Limb (tissue), 2 donors: Measurements from ENCODE around the gene OSTF1.

Experiments used
- DNase-seq, 2 donors: peaks; one replicate each; pipeline ENCODE4 v3.0.0-alpha.2; 2016; ENCODE audit errors: extremely low spot score in 2 of 2

Gene OSTF1

DNA sequence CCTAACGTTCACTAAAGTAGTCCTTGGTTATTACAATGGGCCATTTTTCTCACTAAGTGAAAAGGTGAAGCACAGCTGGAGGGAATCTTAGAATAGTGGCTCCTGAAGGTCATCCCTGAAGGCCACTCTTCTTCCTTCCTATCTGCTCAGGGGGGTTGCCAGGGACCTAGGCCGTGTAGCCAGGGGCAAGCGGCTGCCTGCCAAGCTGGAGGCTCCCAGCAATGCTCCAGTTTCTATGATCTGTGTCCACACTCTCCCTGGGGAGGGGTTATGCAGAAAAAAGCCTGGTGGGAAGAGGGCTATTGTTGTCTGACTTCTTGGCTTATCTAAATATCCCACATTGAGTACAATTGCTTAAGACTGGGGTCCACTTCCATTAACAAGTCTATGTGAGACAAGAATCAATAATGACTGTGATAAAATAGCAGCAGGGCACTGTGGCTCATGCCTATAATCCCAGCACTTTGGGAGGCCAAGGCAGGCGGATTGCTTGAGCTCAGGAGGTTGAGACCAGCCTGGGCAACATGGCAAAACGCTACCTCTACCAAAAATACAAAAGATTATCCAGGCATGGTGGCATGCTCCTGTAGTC lies 4.1 kb upstream of the OSTF1 start:
- no peak for DNase-seq

- DNase-seq: no peak
These were observed 2.7 kb upstream of the OSTF1 start for GRCh38 chr9:75085640-75086039.

GRCh38 chr9:75086541-75087288 lies 1.6 kb upstream of the OSTF1 start:
- no peak for DNase-seq

GRCh38 chr9:75087289-75087823 lies 958 bp upstream of the OSTF1 start:
- DNase-seq: peak in 1 of 2 donors; percentile 54

- peak; percentile 66 to 67 for DNase-seq
These were observed 495 bp downstream of the OSTF1 start for GRCh38 chr9:75088646-75089372.

DNA sequence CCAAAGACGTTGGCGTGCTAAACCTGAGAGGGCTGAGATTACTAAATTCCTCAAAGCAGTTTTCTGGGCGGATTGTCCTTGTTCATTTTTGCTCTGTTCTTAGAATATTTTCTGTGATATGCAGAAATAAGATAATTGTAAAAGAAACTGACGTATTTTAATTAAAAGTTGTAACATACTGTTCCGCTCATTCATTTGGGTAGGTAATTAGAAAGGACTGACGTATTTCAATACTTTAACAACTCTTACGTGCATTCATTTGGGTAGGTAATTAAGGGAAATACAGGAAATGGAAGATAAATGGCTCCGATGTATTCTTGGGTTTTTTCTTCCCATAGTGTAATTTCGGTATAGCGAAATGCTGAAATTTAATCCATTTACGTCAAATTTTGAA lies 1.1 kb downstream of the OSTF1 start:
- DNase-seq: no peak

- no peak for DNase-seq
These were observed 2.3 kb downstream of the OSTF1 start for GRCh38 chr9:75090579-75090978.

DNA sequence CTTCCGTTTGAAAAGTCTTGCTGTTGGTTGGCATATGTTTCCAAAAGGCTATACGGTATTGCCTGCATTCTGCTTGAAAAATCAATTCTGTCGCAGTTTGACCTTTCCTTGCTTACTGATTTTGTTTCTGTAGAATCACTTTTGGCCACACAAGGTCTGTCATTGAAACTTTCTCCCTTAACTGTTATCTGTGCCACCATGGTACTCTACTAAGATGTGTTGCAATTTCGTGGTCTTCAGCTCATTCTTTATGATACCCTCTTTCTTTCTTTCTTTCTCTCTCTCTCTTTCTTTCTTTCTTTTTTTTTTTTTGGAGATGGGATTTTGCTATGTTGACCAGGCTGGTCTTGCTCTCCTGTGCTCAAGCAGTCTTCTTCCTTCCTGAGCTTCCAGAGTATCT lies 4.5 kb downstream of the OSTF1 start:
- DNase-seq: no peak

DNA sequence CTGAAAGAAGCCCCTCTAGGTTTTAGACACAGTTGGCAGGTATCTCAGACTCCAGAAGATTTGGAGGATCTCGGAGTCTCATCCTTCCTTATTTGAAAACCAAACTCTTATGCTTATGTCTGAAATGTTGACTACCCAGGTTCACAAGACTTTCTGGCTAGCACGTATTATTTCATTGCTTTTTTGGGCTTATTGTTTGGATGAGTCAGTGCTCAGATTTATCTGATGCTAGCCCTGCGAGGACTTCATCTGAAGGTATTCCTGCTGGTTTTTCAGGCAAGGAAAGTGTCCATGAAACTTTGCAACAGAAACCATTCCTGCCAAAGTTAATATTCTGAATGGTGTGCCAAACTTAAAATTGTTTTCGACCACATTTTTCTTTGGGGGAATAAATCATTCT lies 8.5 kb downstream of the OSTF1 start:
- DNase-seq: no peak

- DNase-seq: no peak
These were observed 12.8 kb downstream of the OSTF1 start for GRCh38 chr9:75101004-75101588.

DNA sequence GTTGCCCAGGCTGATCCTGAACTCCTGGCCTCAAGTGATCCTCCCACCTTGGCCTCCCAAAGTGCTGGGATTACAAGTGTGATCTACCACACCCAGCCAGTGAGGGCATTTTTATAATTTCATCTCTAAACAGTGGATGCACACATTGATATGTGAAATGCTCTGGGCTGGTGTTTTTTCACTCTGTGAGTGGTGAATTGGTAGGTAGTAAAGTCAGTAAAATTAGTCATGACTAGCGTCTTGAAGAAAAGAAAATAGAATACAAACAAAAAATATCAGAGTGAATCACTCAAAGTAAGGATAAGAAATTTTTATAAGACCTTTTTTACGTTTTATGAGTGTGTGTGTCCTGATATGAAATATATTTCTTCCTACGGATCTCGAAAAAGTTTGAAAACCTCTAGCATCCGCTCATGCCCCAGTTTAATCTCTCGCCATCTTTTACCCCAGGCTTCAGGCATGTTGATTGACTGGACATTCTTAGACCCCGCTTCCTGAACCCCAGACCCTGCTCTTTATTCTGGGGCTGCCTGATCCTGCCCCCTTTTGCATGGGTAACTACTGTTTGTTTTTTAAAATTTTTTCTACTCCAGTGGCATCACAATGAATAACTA lies 14.0 kb downstream of the OSTF1 start:
- DNase-seq: no peak

GRCh38 chr9:75104607-75105006 lies 16.3 kb downstream of the OSTF1 start:
- DNase-seq: no peak

GRCh38 chr9:75105019-75105540 lies 16.8 kb downstream of the OSTF1 start:
- no peak for DNase-seq

DNA sequence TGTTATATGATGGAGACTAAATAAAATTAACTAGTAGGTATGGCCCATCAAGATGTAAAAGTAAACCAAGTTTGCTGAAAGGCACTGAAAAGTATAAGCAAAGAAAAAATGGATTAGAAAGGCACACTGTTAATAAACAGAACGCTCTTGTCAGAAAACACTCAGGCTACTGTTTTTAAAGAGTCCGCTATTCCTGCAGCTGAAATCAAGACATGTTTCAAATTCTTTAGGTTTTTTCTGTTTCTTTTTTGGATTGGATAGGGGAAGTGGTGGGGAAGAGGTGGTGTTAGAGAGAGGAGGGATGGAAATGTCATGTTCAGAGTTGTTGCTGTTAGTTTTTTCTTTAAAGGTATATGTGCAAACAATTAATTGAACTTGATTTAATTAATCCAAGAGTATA lies 17.5 kb downstream of the OSTF1 start:
- no peak for DNase-seq

DNA sequence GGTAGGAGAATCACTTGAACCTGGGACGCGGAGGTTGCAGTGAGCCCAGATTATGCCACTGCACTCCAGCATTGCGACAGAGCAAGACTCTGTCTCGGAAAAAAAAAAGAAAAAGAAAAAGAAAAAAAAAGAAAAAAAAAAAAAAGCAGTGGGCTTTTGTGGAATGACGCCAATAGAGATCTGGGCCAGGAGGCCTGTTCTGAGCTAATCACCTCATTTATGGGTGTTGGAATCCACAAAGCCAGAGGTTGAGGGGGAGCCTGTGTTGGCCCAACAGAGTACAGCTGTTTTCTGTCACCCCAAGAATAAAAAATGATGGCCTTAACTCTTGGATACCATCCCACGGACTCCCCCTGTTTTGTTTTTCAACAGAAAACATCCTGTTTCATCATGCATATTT lies 18.5 kb downstream of the OSTF1 start:
- DNase-seq: no peak

DNA sequence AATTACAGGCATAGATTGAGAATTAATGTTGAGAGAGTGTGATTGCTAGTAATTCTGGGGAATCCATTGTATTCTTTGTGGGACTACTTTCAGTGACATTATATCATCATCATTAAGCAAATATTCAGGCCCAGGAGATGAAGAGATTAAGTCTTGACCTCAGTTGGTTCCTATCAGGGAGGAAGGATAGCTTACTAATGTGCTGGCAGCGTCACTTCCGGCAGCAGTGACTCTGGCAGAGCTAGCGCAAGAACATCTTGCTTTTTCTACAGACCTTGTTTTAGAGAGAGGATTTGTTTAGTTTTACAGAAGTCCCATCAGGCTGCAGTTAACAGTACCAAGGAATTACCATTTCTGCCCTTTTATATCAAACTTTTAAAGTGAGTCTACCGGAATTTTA lies 20.3 kb downstream of the OSTF1 start:
- DNase-seq: no peak

GRCh38 chr9:75109210-75109839 lies 21.0 kb downstream of the OSTF1 start:
- no peak for DNase-seq

- DNase-seq: no peak
These were observed 22.8 kb downstream of the OSTF1 start for GRCh38 chr9:75111019-75111622.

DNA sequence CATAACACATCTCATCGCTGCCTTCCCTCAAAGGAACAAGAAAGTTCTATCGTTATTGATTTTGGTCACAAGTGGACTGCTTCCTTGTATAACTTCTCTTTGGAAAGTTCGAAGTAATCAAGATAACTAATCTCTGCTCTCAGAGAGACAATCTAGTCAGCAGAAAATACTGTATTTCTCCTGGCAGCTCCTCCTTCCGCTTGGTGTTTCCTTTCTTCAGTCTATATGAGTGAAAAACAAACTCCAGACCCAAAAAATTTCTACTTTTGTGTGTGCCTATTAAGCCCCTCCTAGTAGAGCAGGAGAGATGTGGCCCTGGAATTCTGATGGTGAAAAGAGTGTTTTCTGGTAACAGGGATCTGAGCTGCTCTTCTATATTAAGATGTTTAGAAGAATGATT lies 24.5 kb downstream of the OSTF1 start:
- DNase-seq: no peak

- no peak for DNase-seq
These were observed 28.0 kb downstream of the OSTF1 start for GRCh38 chr9:75116306-75116705.

GRCh38 chr9:75117564-75117963 lies 29.2 kb downstream of the OSTF1 start:
- DNase-seq: no peak
